NCI-H2171 (cell line): ENCODE measurements around the gene KCNN2.

Experiments
- DNase-seq: peaks from one replicate; lab custom pipeline; 2025; lab: John Stamatoyannopoulos, UW

The KCNN2 gene

GRCh38 chr5:114362977-114363761 lies 1.3 kb downstream of the KCNN2 start:
- no peak for DNase-seq

GRCh38 chr5:114363837-114364236 lies 2.0 kb downstream of the KCNN2 start:
- no peak for DNase-seq

GRCh38 chr5:114367029-114367428 lies 5.2 kb downstream of the KCNN2 start:
- DNase-seq = no peak

- DNase-seq = no peak
Measured at GRCh38 chr5:114369680-114370417, 8.0 kb downstream of the KCNN2 start.

GRCh38 chr5:114377050-114377844 lies 15.4 kb downstream of the KCNN2 start:
- DNase-seq = no peak

GRCh38 chr5:114377946-114378345 lies 16.1 kb downstream of the KCNN2 start:
- DNase-seq = no peak

- DNase-seq = no peak
Measured at GRCh38 chr5:114380721-114381120, 18.9 kb downstream of the KCNN2 start.

- no peak for DNase-seq
Measured at GRCh38 chr5:114387433-114387832, 25.6 kb downstream of the KCNN2 start.

GRCh38 chr5:114390431-114390830 lies 28.6 kb downstream of the KCNN2 start:
- DNase-seq = no peak

GRCh38 chr5:114391321-114391720 lies 29.5 kb downstream of the KCNN2 start:
- no peak for DNase-seq

- DNase-seq = no peak
Measured at GRCh38 chr5:114393159-114393558, 31.3 kb downstream of the KCNN2 start.

GRCh38 chr5:114402206-114402605 lies 40.3 kb downstream of the KCNN2 start:
- DNase-seq = no peak

GRCh38 chr5:114407783-114408182 lies 45.9 kb downstream of the KCNN2 start:
- DNase-seq = no peak

GRCh38 chr5:114408847-114409246 lies 47.0 kb downstream of the KCNN2 start:
- no peak for DNase-seq

GRCh38 chr5:114411380-114411931 lies 49.6 kb downstream of the KCNN2 start:
- DNase-seq = no peak

- DNase-seq = no peak
Measured at GRCh38 chr5:114412510-114413171, 50.8 kb downstream of the KCNN2 start.

GRCh38 chr5:114415760-114416159 lies 53.9 kb downstream of the KCNN2 start:
- DNase-seq = no peak

GRCh38 chr5:114416254-114416653 lies 54.4 kb downstream of the KCNN2 start:
- DNase-seq = no peak

GRCh38 chr5:114417519-114417918 lies 55.6 kb downstream of the KCNN2 start:
- no peak for DNase-seq

- no peak for DNase-seq
Measured at GRCh38 chr5:114418176-114419066, 56.6 kb downstream of the KCNN2 start.

GRCh38 chr5:114419067-114419388 lies 57.2 kb downstream of the KCNN2 start:
- DNase-seq = no peak
